IMR-90 (cell line): ENCODE data around the gene SLC48A1. TPM values are rescaled to one million over a fixed set of nuclear protein-coding genes. Genes with fewer than 3 reads are reported as not detected.

Source experiments
- ATAC-seq: fragments of 200-7000 bp; cut with Tn5 transposase; 2 replicates; pipeline ENCODE4 v1.9.1; 2020; ENCODE audit warnings: low read depth, mild to moderate bottlenecking, moderate library complexity
- BruUV-seq: library from RNA; stranded (reverse); fragments of 400-500 nt; replicated peaks from 2 replicates; lab custom pipeline; 2021; lab: Mats Ljungman, UMichigan
- CTCF ChIA-PET: fragments of 300-600 bp; formaldehyde crosslinking; extraction: SDS; loops from one replicate; lab custom pipeline; 2021; ENCODE audit warnings: antibody characterized with exemption; lab: Yijun Ruan, JAX
- POLR2A ChIA-PET: fragments of 300-600 bp; sonication (Branson Sonifier 250); formaldehyde crosslinking; loops from one replicate; lab custom pipeline; 2022; ENCODE audit warnings: antibody characterized with exemption; ENCODE audit not compliant: unreplicated experiment; lab: Charles Lee
- DNase-seq: peaks from one replicate; pipeline ENCODE4 v3.0.0; 2013
- H2AFZ ChIP-seq: replicated peaks from 2 replicates; pipeline ENCODE3; 2013; ENCODE audit warnings: low read length, mild to moderate bottlenecking; ENCODE audit not compliant: poor library complexity
- H2AK5ac ChIP-seq: 2 replicates; pipeline ENCODE4 v1.6.1; 2013; ENCODE audit warnings: low read depth, low read length, inconsistent platforms
- H2AK9ac ChIP-seq: replicated peaks from 2 replicates; pipeline ENCODE3; 2013; ENCODE audit warnings: mild to moderate bottlenecking, low read depth, low read length, moderate library complexity; ENCODE audit not compliant: poor library complexity
- H2BK120ac ChIP-seq: 2 replicates; pipeline ENCODE4 v1.6.1; 2013; ENCODE audit warnings: low read depth, low read length, inconsistent platforms
- H2BK15ac ChIP-seq: 3 replicates; pipeline ENCODE4 v1.6.1; 2013; ENCODE audit warnings: low read depth, low read length, inconsistent platforms
- H2BK20ac ChIP-seq: 2 replicates; pipeline ENCODE4 v1.6.1; 2013; ENCODE audit warnings: low read depth, mild to moderate bottlenecking, inconsistent platforms, low read length, moderate library complexity
- H2BK5ac ChIP-seq: 2 replicates; pipeline ENCODE4 v1.6.1; 2013; ENCODE audit warnings: mild to moderate bottlenecking, low read depth, low read length, inconsistent platforms; ENCODE audit not compliant: poor library complexity, severe bottlenecking
- H3K14ac ChIP-seq: replicated peaks from 2 replicates; pipeline ENCODE4 v1.6.1; 2013; ENCODE audit warnings: low read depth, low read length, inconsistent platforms
- H3K18ac ChIP-seq: 2 replicates; pipeline ENCODE4 v1.6.1; 2013; ENCODE audit warnings: low read depth, low read length, control low read depth
- H3K23ac ChIP-seq: 2 replicates; pipeline ENCODE4 v1.6.1; 2013; ENCODE audit warnings: low read depth, low read length, inconsistent platforms
- H3K27ac ChIP-seq: 2 replicates; pipeline ENCODE4 v1.5.1; 2013; ENCODE audit warnings: mild to moderate bottlenecking, control low read depth, low read length; ENCODE audit not compliant: insufficient read depth
- H3K27me3 ChIP-seq: 2 replicates; pipeline ENCODE4 v1.6.1; 2013; ENCODE audit warnings: low read length; ENCODE audit not compliant: control insufficient read depth, insufficient read depth
- H3K36me3 ChIP-seq: 2 replicates; pipeline ENCODE4 v1.6.1; 2013; ENCODE audit warnings: low read length, mixed read lengths; ENCODE audit not compliant: control insufficient read depth, insufficient read depth
- H3K4ac ChIP-seq: 2 replicates; pipeline ENCODE4 v1.6.1; 2013; ENCODE audit warnings: low read depth, low read length, inconsistent platforms
- H3K4me1 ChIP-seq: 2 replicates; pipeline ENCODE4 v1.6.1; 2013; ENCODE audit warnings: low read length, mixed read lengths; ENCODE audit not compliant: control insufficient read depth, insufficient read depth
- H3K4me2 ChIP-seq: 2 replicates; pipeline ENCODE4 v1.6.1; 2013; ENCODE audit warnings: low read depth, mild to moderate bottlenecking, control low read depth, low read length, moderate library complexity
- H3K4me3 ChIP-seq: 2 replicates; pipeline ENCODE4 v1.5.1; 2013; ENCODE audit warnings: low read depth, mild to moderate bottlenecking, control low read depth, low read length, moderate library complexity; ENCODE audit not compliant: insufficient read depth
- H3K56ac ChIP-seq: 2 replicates; pipeline ENCODE4 v1.6.1; 2013; ENCODE audit warnings: low read length, inconsistent platforms; ENCODE audit not compliant: insufficient read depth; ENCODE audit errors: extremely low read depth
- H3K79me1 ChIP-seq, 2 experiments: 2 replicates each; pipeline ENCODE4 v1.6.1; 2013; ENCODE audit warnings: low read length in 2 of 2, inconsistent platforms in 1 of 2, low read depth in 1 of 2
- H3K9ac ChIP-seq: 2 replicates; pipeline ENCODE4 v1.6.1; 2013; ENCODE audit warnings: low read depth, low read length, control low read depth
- H3K9me1 ChIP-seq: 2 replicates; pipeline ENCODE4 v1.6.1; 2013; ENCODE audit warnings: low read length, inconsistent platforms; ENCODE audit not compliant: insufficient read depth
- H3K9me3 ChIP-seq: 2 replicates; pipeline ENCODE4 v1.6.1; 2013; ENCODE audit warnings: low read length; ENCODE audit not compliant: control insufficient read depth, insufficient read depth
- H4K20me1 ChIP-seq: 2 replicates; pipeline ENCODE4 v1.6.1; 2013; ENCODE audit warnings: low read length, inconsistent platforms; ENCODE audit not compliant: insufficient read depth
- H4K5ac ChIP-seq: 2 replicates; pipeline ENCODE4 v1.6.1; 2013; ENCODE audit warnings: mild to moderate bottlenecking, low read depth, low read length, control low read depth
- H4K8ac ChIP-seq, 2 experiments: 2 replicates each; pipeline ENCODE4 v1.6.1; 2013; ENCODE audit warnings: low read depth in 2 of 2, low read length in 2 of 2, control low read depth in 1 of 2, inconsistent platforms in 1 of 2
- H4K91ac ChIP-seq: 2 replicates; pipeline ENCODE4 v1.6.1; 2013; ENCODE audit warnings: low read depth, low read length, inconsistent platforms; ENCODE audit not compliant: insufficient read depth
- BHLHE40 ChIP-seq: fragments of 150-350 bp; IDR thresholded peaks from 2 replicates; pipeline ENCODE4 v1.6.1; 2016; ENCODE audit warnings: mild to moderate bottlenecking, low read depth, low read length
- CEBPB ChIP-seq: IDR thresholded peaks from 2 replicates; pipeline ENCODE4 v1.6.1; 2012; ENCODE audit warnings: low read depth, low read length, improper control_type of control experiment
- CHD1 ChIP-seq: IDR thresholded peaks from 2 replicates; pipeline ENCODE4 v1.6.1; 2012; ENCODE audit warnings: low read depth, low read length, improper control_type of control experiment
- CTCF ChIP-seq: conservative IDR thresholded peaks from 2 replicates; pipeline ENCODE4 v1.5.1; 2012; ENCODE audit warnings: mild to moderate bottlenecking, low read depth, low read length, improper control_type of control experiment
- MAFK ChIP-seq: IDR thresholded peaks from 2 replicates; pipeline ENCODE4 v1.6.1; 2012; ENCODE audit warnings: low read depth, low read length, improper control_type of control experiment
- MAZ ChIP-seq: IDR thresholded peaks from 2 replicates; pipeline ENCODE4 v1.6.1; 2012; ENCODE audit warnings: low read depth, mild to moderate bottlenecking, low read length, improper control_type of control experiment, moderate library complexity, borderline replicate concordance
- MXI1 ChIP-seq: IDR thresholded peaks from 2 replicates; pipeline ENCODE4 v1.6.1; 2012; ENCODE audit warnings: low read depth, mild to moderate bottlenecking, low read length, moderate library complexity, borderline replicate concordance
- NFE2L2 ChIP-seq: fragments of 150-350 bp; IDR thresholded peaks from 2 replicates; pipeline ENCODE4 v1.6.1; 2016; ENCODE audit warnings: low read depth, mild to moderate bottlenecking, low read length
- POLR2A ChIP-seq: IDR thresholded peaks from 2 replicates; pipeline ENCODE4 v1.6.1; 2012; ENCODE audit warnings: mild to moderate bottlenecking, low read depth, low read length
- RAD21 ChIP-seq: IDR thresholded peaks from 2 replicates; pipeline ENCODE4 v1.6.1; 2012; ENCODE audit warnings: low read length, improper control_type of control experiment
- RCOR1 ChIP-seq: IDR thresholded peaks from 2 replicates; pipeline ENCODE4 v1.6.1; 2012; ENCODE audit warnings: mild to moderate bottlenecking, low read length, improper control_type of control experiment; ENCODE audit not compliant: insufficient replicate concordance
- RFX5 ChIP-seq: IDR thresholded peaks from 2 replicates; pipeline ENCODE4 v1.8.0; 2012; ENCODE audit warnings: low read depth, mild to moderate bottlenecking, low read length, moderate library complexity
- WGBS, 2 experiments: methylation state at CpG; one replicate each; pipeline versions ENCODE4 v1.1.5 to v1.1.7; 2013; ENCODE audit warnings: missing lambda C conversion rate in 2 of 2; ENCODE audit not compliant: insufficient read length in 1 of 2; ENCODE audit errors: extremely low coverage in 2 of 2; 5-methylcytosine and 5-hydroxymethylcytosine counted together
- dilution Hi-C: fragments of 300-500 bp; cut with HindIII; formaldehyde crosslinking; loops from one replicate; pipeline ENCODE4 v1.14.3; 2018; ENCODE audit warnings: low sequenced_read_pairs; ENCODE audit not compliant: unreplicated experiment
- in situ Hi-C: fragments of 300-500 bp; cut with MboI; formaldehyde crosslinking; loops from 3 replicates; pipeline ENCODE4 v1.14.3; 2019; ENCODE audit warnings: low sequenced_read_pairs, inconsistent platforms, mixed read lengths
- intact Hi-C: fragments of 100-400 bp; cut with micrococcal nuclease; formaldehyde crosslinking; loops from 2 replicates; pipeline ENCODE4 v1.10.0; 2022
- polyA plus RNA-seq, 3 experiments: library from polyadenylated mRNA; depleted of rRNA; stranded (reverse); fragments of >200 nt; gene quantifications; 2 replicates each; pipeline ENCODE4 v1.2.3, GENCODE V29; 2012; ENCODE audit warnings: low replicate concordance in 1 of 3
- total RNA-seq: library from RNA; depleted of rRNA; stranded (reverse); fragments of >200 nt; gene quantifications from 2 replicates; pipeline ENCODE4 v1.2.3, GENCODE V29; 2012
- TF ChIP-seq, protein P1 (sequence below): fragments of 150-350 bp; IDR thresholded peaks from 2 replicates; pipeline ENCODE4 v1.6.1; 2017; ENCODE audit warnings: mild to moderate bottlenecking, antibody characterized with exemption, low read length, low read depth
- TF ChIP-seq, protein P2 (sequence below): fragments of 150-350 bp; IDR thresholded peaks from 2 replicates; pipeline ENCODE4 v1.6.1; 2016; ENCODE audit warnings: low read depth, mild to moderate bottlenecking, low read length, moderate library complexity, borderline replicate concordance

The SLC48A1 gene
- total and polyA plus RNA-seq, 2 of the 4 experiments (the other 2 are of a cell fraction), result 4.8 to 5.9 TPM

DNA sequence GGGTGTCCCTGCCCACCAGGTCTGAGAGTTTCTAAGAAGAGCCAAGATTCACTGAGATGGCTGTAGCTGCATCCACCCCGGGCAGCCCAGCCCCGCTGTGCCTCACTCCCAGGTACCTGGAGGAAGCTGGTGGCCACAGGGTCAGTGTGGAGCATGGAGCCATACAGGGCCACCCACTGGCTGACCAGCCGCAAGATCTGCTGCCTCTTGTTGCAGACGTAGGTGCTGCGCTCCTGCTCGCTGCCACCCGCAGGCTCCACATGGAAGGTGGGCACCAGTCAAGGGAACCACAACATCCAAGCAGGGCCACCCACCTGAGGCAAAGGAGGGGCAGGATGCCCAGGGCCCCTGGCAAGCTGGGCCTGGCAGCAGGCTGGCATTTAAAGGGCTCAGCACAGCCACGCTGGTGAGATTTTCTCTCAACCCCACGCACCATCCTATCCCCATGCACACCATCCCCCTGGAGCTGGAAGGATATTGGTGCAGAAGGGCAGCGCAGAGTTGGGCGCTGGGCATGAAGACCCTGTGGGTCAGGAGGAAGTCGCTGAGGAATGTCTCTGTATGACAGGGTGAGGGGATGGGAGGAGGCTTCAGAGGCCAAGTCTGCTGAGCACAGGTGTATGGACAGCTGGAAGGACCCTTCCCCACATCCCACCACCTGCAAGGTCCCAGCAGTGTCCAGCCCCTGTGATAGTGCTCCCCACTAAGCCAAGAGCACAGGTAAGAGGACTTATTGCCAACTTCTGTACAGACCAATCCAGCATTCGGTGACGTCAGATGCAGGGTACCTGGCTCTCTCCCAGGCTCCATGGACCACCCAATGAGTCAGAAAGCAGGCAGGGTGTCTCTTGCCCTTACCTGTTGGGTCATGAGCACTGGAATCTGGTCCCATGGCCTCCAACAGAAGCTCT lies 25.2 kb upstream of the SLC48A1 start:
- in situ Hi-C loops (loop anchor here (10.0 kb wide), 1 partner anchor 87 kb away; no protein-coding TSS in a partner anchor), intact Hi-C loops (no loop called here), dilution Hi-C loops (no loop called here)
- Histone ChIP-seq H2AK5ac (no peak overlapping the region), H4K5ac (no peak overlapping the region), H3K18ac (no peak overlapping the region), H2BK20ac (no peak overlapping the region), H4K91ac (no peak overlapping the region), H3K9me3 (no peaks in the 10 kb centered on the region), H2BK5ac (no peak overlapping the region), H3K4me3 (no peak overlapping the region), H3K27ac (no peak overlapping the region), H3K36me3 (no peaks in the 10 kb centered on the region), H3K14ac (no peak overlapping the region), H3K4ac (no peak overlapping the region), H4K8ac (no peak overlapping the region), H2AFZ (no peak overlapping the region), H3K4me2 (no peak overlapping the region), H4K20me1 (no peaks in the 10 kb centered on the region), H3K9me1 (peaks cover 4% of the 10 kb centered on the region; the same call in 1 of the 2 replicates), H2AK9ac (no peak overlapping the region), H3K4me1 (peaks cover 4% of the 10 kb centered on the region; the same call in 1 of the 2 replicates), H2BK15ac (no peak overlapping the region), H3K79me1 (no peaks in the 10 kb centered on the region), H2BK120ac (no peak overlapping the region), H3K56ac (no peak overlapping the region), H3K27me3 (peaks cover 32% of the 10 kb centered on the region), H3K9ac (no peak overlapping the region), H3K23ac (no peak overlapping the region)
- no TSS peak for BruUV-seq
- TF ChIP-seq MAFK (no peak), MAZ (no peak), CHD1 (no peak), NFE2L2 (no peak), MXI1 (no peak), RAD21 (no peak), RCOR1 (no peak), CTCF (no peak), POLR2A (no peak), RFX5 (no peak), BHLHE40 (no peak), CEBPB (no peak)
- TF ChIP-seq, protein P1, sequence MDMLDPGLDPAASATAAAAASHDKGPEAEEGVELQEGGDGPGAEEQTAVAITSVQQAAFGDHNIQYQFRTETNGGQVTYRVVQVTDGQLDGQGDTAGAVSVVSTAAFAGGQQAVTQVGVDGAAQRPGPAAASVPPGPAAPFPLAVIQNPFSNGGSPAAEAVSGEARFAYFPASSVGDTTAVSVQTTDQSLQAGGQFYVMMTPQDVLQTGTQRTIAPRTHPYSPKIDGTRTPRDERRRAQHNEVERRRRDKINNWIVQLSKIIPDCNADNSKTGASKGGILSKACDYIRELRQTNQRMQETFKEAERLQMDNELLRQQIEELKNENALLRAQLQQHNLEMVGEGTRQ, result no peak
- TF ChIP-seq, protein P2, sequence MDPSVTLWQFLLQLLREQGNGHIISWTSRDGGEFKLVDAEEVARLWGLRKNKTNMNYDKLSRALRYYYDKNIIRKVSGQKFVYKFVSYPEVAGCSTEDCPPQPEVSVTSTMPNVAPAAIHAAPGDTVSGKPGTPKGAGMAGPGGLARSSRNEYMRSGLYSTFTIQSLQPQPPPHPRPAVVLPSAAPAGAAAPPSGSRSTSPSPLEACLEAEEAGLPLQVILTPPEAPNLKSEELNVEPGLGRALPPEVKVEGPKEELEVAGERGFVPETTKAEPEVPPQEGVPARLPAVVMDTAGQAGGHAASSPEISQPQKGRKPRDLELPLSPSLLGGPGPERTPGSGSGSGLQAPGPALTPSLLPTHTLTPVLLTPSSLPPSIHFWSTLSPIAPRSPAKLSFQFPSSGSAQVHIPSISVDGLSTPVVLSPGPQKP, result no peak
- ChIA-PET POLR2A (no interaction called here), CTCF (no interaction called here)
- WGBS, 2 experiments, result 76% methylated on average over 8 of the region's 14 CpGs; no CpG with 5 or more reads in 1 of the 2 experiments
- no peak for ATAC-seq
- no peak for DNase-seq
